HepG2 (cell line): ENCODE results near the gene PLSCR4. TPM values are rescaled to one million over a fixed set of nuclear protein-coding genes. Genes with fewer than 3 reads are reported as not detected.

Experiments used
- ATF6 ChIP-seq: sonication (generic); formaldehyde crosslinking; conservative IDR thresholded peaks from 2 replicates; pipeline ENCODE4 v1.4.0; 2020; ENCODE audit warnings: missing genetic modification reagents
- E2F2 ChIP-seq: sonication (generic); formaldehyde crosslinking; IDR thresholded peaks from 2 replicates; pipeline ENCODE4 v1.4.0; 2020; ENCODE audit warnings: missing genetic modification reagents, borderline replicate concordance
- EED ChIP-seq: sonication (generic); formaldehyde crosslinking; IDR thresholded peaks from 2 replicates; pipeline ENCODE4 v1.5.0; 2020; ENCODE audit warnings: mild to moderate bottlenecking, missing genetic modification reagents
- FOSL2 ChIP-seq: sonication (generic); formaldehyde crosslinking; IDR thresholded peaks from 2 replicates; pipeline ENCODE4 v1.4.0; 2020; ENCODE audit warnings: missing genetic modification reagents
- HMGA1 ChIP-seq: sonication (generic); formaldehyde crosslinking; conservative IDR thresholded peaks from 2 replicates; pipeline ENCODE4 v1.4.0; 2020; ENCODE audit warnings: missing genetic modification reagents
- HNRNPK ChIP-seq: fragments of 200-400 bp; formaldehyde crosslinking; IDR thresholded peaks from 2 replicates; pipeline ENCODE4 v1.6.1; 2018; ENCODE audit warnings: low read length, low read depth, moderate library complexity, mild to moderate bottlenecking; ENCODE audit not compliant: poor library complexity, severe bottlenecking
- JUND ChIP-seq: sonication (generic); formaldehyde crosslinking; IDR thresholded peaks from 2 replicates; pipeline ENCODE4 v1.8.0; 2022; ENCODE audit warnings: mild to moderate bottlenecking, missing genetic modification reagents
- KLF13 ChIP-seq: sonication (generic); formaldehyde crosslinking; IDR thresholded peaks from 2 replicates; pipeline ENCODE4 v1.4.0; 2020; ENCODE audit warnings: mild to moderate bottlenecking, missing genetic modification reagents
- MED13 ChIP-seq: sonication (generic); formaldehyde crosslinking; IDR thresholded peaks from 2 replicates; pipeline ENCODE4 v1.5.0; 2020; ENCODE audit warnings: missing genetic modification reagents
- RFXANK ChIP-seq: IDR thresholded peaks from 2 replicates; pipeline ENCODE4 v1.6.1; 2016
- RFXAP ChIP-seq: sonication (generic); formaldehyde crosslinking; IDR thresholded peaks from 2 replicates; pipeline ENCODE4 v1.4.0; 2020; ENCODE audit warnings: missing genetic modification reagents, borderline replicate concordance
- THAP11 ChIP-seq: IDR thresholded peaks from 2 replicates; pipeline ENCODE4 v1.6.1; 2016; ENCODE audit warnings: missing biosample characterization, missing genetic modification reagents
- THYN1 ChIP-seq: sonication (generic); formaldehyde crosslinking; IDR thresholded peaks from 2 replicates; pipeline ENCODE4 v1.8.1; 2023; ENCODE audit warnings: low read depth, mild to moderate bottlenecking, moderate library complexity, missing genetic modification reagents, borderline replicate concordance
- XBP1 ChIP-seq: sonication (generic); formaldehyde crosslinking; IDR thresholded peaks from 2 replicates; pipeline ENCODE4 v1.5.0; 2020; ENCODE audit warnings: missing genetic modification reagents
- ZBTB20 ChIP-seq: sonication (generic); formaldehyde crosslinking; IDR thresholded peaks from 2 replicates; pipeline ENCODE4 v1.8.1; 2023; ENCODE audit warnings: missing genetic modification reagents, low read depth, mild to moderate bottlenecking, borderline replicate concordance
- ZBTB49 ChIP-seq: sonication (generic); formaldehyde crosslinking; IDR thresholded peaks from 2 replicates; pipeline ENCODE4 v1.4.0; 2020; ENCODE audit warnings: missing genetic modification reagents, borderline replicate concordance
- ZNF232 ChIP-seq: sonication (generic); formaldehyde crosslinking; IDR thresholded peaks from 2 replicates; pipeline ENCODE4 v1.4.0; 2020; ENCODE audit warnings: missing genetic modification reagents, borderline replicate concordance
- ZNF350 ChIP-seq: sonication (generic); formaldehyde crosslinking; IDR thresholded peaks from 2 replicates; pipeline ENCODE4 v1.4.0; 2020; ENCODE audit warnings: mild to moderate bottlenecking, low read depth, missing genetic modification reagents, borderline replicate concordance
- ZNF44 ChIP-seq: sonication (generic); formaldehyde crosslinking; IDR thresholded peaks from 2 replicates; pipeline ENCODE4 v1.5.1; 2020; ENCODE audit warnings: mild to moderate bottlenecking, missing genetic modification reagents
- ZNF670 ChIP-seq: sonication (generic); formaldehyde crosslinking; IDR thresholded peaks from 2 replicates; pipeline ENCODE4 v1.8.0; 2022; ENCODE audit warnings: mild to moderate bottlenecking, missing genetic modification reagents, borderline replicate concordance
- ZNF777 ChIP-seq: sonication (generic); formaldehyde crosslinking; IDR thresholded peaks from 2 replicates; pipeline ENCODE4 v1.4.0; 2020; ENCODE audit warnings: missing genetic modification reagents
- polyA plus RNA-seq, 8 experiments: library from polyadenylated mRNA; depleted of rRNA in 3 of 8; stranded (reverse) in 7 of 8; unstranded in 1 of 8; fragments of >200 nt; fragmentation: Illumina TruSeq in 4 of 8; extraction: Trizol in 4 of 8; gene quantifications; 2 replicates each; pipeline versions ENCODE4 v1.2.1 to v1.2.3, GENCODE V29; 2011 to 2016; ENCODE audit warnings: low read depth in 4 of 8, missing spikeins in 1 of 8, mixed read lengths in 1 of 8; ENCODE audit not compliant: insufficient read depth in 1 of 8
- total RNA-seq, 5 experiments: library from RNA; depleted of rRNA; stranded (reverse); fragments of >200 nt; fragmentation: Illumina TruSeq; extraction: Trizol; gene quantifications; 2 replicates each; pipeline ENCODE4 v1.2.3, GENCODE V29; 2016; ENCODE audit warnings: low read depth in 1 of 5
- TF ChIP-seq, protein P1 (sequence below): sonication (generic); formaldehyde crosslinking; IDR thresholded peaks from 2 replicates; pipeline ENCODE4 v1.4.0; 2020; ENCODE audit warnings: mild to moderate bottlenecking, missing genetic modification reagents

PLSCR4 gene
- total and polyA plus RNA-seq, 2 of the 13 experiments (the other 11 are each of a cell fraction or from before 2014, with no cell fraction given), result 1.5 to 59.0 TPM

GRCh38 chr3:146250449-146251382, at the start of gene PLSCR4 (continued):
- TF ChIP-seq EED, result no peak; the same call in 1 of the 2 replicates
- no peak for TF ChIP-seq XBP1 (CRISPR knock-in tag)
- TF ChIP-seq ZNF44 (CRISPR knock-in tag), result no peak
- TF ChIP-seq, protein P1, sequence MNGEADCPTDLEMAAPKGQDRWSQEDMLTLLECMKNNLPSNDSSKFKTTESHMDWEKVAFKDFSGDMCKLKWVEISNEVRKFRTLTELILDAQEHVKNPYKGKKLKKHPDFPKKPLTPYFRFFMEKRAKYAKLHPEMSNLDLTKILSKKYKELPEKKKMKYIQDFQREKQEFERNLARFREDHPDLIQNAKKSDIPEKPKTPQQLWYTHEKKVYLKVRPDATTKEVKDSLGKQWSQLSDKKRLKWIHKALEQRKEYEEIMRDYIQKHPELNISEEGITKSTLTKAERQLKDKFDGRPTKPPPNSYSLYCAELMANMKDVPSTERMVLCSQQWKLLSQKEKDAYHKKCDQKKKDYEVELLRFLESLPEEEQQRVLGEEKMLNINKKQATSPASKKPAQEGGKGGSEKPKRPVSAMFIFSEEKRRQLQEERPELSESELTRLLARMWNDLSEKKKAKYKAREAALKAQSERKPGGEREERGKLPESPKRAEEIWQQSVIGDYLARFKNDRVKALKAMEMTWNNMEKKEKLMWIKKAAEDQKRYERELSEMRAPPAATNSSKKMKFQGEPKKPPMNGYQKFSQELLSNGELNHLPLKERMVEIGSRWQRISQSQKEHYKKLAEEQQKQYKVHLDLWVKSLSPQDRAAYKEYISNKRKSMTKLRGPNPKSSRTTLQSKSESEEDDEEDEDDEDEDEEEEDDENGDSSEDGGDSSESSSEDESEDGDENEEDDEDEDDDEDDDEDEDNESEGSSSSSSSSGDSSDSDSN, result peak; percentile 67; the same call in 1 of the 2 replicates
- TF ChIP-seq JUND, result no peak
- no peak for TF ChIP-seq THAP11 (CRISPR knock-in tag)
- TF ChIP-seq E2F2 (CRISPR knock-in tag), result no peak
- TF ChIP-seq HMGA1 (CRISPR knock-in tag), result no peak
- TF ChIP-seq THYN1 (CRISPR knock-in tag), result no peak
- TF ChIP-seq ZNF232 (CRISPR knock-in tag), result no peak
- no peak for TF ChIP-seq ZBTB20
- TF ChIP-seq FOSL2 (CRISPR knock-in tag), result no peak
- TF ChIP-seq KLF13 (CRISPR knock-in tag), result no peak
- no peak for TF ChIP-seq ZNF670 (CRISPR knock-in tag)
- TF ChIP-seq ZBTB49 (CRISPR knock-in tag), result no peak
- peak; percentile 16 for TF ChIP-seq HNRNPK
- no peak for TF ChIP-seq RFXANK
- no peak for TF ChIP-seq RFXAP
- TF ChIP-seq ATF6 (CRISPR knock-in tag), result no peak
- TF ChIP-seq MED13 (CRISPR knock-in tag), result no peak
- TF ChIP-seq ZNF350 (CRISPR knock-in tag), result no peak
- peak; percentile 85 for TF ChIP-seq ZNF777
